HG03060 (cell line): Measurements from ENCODE around the gene INPP5F.

Experiments used
- ATAC-seq: cut with Tn5 transposase; IDR thresholded peaks from one replicate; pipeline ENCODE4 v1.9.1; 2021; ENCODE audit warnings: low read depth, moderate number of reproducible peaks; ENCODE audit not compliant: unreplicated experiment

Gene INPP5F

DNA sequence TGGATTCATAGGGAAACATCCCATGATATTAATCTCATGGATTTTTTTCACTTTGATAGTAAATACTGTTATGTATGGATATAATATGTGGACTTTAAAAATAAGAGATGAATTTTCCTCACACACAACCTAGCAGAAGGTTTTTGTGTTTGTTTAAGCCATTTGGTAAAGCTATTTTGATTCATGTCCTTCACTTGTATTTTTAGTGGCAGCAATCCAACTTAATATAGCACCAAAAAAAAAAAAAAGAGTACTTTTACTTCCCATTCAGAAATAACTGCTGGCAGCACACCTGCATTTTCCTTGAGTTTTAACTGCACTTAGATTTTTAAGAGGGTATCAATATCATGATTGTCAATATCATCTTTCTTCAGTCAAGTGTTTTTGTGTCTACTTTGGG is 86.8 kb downstream of the INPP5F start:
- no peak for ATAC-seq

DNA sequence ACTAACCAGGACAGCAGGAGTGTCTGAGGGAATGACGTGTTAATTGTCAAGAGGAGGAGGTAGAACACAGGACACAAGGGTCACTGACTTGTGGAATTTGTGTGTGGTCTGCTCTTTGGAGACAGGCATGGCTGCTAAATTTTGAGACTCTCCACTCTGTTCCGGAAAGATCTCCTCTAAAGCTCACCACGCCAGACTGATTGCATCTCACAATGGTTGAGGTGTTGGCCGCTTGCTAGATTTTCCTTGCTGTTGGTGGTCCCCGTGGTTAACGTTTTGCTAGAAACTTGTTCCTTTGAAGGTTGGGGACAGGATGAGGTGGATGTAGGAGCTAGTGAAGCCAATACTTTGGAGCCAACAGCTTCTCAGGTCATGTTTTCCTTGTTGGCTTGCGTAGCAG is 89.8 kb downstream of the INPP5F start:
- ATAC-seq = no peak

DNA sequence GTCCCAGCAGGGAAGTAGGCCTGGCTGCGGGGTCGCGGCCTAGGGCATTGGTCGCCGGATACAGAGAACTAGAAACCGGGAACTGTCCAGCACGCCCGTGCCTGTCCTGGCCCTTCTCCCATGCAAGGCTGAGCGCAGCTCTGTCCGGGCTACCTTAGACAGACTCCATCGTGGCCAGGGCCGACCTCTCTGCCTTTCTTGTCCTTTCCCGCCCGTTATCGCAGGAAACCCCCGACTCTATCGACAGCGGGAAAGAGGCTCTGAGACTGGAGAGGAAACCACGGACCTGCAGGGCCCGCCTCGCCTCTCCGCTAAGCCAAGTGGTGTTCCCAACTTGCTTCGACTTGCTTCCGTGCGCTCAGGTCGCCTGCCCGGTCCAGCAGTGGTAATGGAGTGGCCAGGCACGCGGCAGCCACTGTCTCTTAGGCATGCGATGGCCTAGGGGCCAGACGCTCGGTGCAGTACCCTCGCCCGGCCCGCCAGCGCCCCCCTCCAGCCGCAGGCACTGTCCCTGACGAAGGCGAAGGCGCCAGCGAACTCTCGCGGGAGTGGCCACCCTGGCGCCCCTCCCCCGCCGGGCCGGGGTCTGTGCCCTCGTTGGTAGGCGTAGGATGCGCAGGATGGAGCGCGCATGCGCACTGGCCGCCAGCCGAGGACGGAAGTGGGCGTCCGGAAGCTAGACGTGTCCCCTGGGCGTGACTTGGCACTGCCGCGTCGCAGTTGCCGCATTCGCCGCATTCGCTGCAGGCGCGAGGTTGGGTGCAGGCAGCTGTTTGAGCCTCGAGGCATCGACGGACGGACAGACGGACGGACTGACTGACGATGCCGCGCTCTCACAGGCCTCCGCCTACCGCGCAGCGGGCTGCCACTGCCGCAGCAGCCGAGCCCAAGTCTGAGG is 92.4 kb downstream of the INPP5F start:
- no peak for ATAC-seq

DNA sequence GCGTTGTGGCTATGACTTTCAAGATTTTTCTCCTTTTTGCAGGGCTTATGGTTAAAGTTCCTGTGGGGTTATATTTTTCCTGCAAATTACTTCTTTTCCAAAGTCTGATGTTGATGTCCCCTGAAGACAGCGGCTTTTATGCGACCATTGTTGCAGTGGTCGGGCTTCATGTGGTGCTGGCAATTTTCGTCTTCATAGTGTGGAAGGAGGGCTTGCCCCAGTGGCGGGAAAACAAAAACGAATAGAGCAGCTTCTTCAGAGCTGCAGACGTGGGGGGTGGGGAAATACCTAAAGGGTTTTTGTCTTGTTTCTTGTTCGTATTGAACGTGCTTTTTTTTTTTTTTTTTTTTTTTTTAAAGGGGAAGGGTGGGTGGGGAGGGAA is 93.0 kb downstream of the INPP5F start:
- ATAC-seq = no peak

DNA sequence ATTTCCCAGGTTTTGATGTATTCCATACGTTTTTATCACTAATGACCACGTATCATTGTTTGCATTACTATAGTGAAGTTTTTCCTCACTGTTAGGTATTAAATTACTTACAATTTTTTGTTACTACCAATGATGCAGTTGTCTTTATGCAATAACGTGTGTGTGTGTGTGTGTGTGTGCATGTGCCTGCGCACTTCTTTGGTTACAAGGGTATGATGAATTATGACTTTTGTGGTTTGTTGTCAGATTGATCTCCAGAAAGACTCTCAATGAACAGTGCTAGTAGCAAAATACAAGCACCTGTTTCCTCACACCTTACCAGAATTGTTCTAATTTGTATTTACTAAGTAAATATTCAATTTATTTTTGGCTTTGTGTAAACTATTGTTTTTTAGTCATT is 95.3 kb downstream of the INPP5F start:
- no peak for ATAC-seq

DNA sequence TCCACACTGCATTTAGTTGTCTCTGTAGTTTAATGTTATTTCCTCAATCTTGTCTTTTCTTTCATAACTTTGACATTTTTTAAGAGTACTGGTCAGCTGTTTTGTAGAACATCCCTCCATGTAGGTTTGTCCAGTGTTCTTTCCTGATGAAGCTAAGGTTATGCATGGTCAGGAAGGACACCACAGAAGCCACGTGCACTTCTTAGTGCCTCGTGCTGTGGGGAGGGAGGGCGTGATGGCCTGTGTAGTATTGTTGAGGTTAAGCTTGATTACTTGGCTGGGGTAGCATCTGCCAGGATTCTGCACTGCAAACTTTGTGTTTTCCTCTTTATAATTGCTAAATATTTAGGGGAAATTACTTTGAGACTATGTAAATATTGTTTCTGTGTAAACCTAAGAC is 98.4 kb downstream of the INPP5F start:
- no peak for ATAC-seq

DNA sequence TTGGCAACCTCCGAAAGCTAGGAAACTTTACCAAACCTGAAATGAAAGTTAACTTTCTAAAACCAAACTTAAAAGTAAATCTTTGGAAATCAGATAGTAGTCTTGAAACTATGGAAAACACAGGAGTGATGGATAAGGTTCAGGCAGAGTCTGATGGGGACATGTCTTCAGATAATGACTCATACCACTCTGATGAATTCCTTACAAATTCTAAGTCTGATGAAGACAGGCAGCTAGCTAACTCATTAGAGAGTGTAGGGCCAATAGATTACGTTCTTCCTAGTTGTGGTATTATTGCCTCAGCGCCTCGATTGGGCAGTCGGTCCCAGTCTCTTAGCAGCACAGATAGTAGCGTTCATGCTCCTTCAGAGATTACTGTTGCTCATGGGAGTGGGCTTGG is 100.9 kb downstream of the INPP5F start:
- ATAC-seq = no peak

DNA sequence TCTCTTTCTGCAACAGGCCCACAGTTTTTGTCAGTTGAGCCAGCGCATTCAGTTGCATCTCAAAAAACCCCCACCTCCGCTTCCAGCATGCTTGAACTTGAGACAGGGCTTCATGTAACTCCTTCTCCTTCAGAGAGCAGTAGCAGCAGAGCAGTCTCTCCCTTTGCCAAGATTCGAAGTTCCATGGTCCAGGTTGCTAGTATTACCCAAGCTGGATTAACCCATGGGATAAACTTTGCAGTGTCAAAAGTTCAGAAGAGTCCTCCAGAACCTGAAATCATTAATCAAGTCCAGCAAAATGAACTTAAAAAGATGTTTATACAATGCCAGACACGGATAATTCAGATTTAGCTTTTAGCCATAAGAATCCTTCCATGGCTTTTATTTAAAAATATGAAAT is 101.6 kb downstream of the INPP5F start:
- ATAC-seq = no peak

DNA sequence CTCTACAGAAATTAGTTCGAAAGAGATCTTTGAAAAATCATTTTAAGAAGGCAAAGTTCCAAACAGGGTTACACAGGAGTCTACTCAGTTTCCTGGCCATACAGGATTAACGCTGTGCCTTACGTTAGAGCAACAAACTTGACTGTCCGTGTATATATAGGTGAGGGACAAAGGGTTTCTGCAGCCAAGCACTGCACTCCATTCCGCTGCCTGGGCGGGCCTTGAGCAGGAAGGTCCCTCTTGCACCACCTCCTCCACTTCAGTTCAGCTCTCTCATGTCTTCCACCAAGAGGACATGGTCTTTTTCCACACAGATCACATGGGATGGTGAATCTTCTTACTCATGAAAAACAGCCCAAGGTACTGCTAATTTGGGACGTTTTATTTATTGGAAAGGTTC is 103.6 kb downstream of the INPP5F start:
- ATAC-seq = no peak

DNA sequence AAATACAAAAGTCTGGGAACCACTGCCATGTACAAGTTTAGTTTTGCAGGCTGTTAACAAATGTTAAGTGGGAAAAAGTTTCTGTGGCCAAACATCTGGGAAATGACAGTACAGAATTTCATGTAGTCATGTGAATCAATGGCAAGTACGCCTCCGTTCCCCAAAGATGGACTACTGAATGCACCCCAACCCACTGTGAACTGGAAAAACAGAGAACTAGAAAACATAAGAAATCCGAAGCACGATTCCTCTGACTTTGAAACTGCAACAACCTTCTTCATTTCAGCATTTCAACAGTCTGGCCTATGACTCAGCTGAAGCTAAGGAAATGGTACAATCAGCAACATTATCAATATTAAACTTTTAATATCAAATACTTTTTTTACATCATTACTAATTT is 105.0 kb downstream of the INPP5F start:
- ATAC-seq = no peak

DNA sequence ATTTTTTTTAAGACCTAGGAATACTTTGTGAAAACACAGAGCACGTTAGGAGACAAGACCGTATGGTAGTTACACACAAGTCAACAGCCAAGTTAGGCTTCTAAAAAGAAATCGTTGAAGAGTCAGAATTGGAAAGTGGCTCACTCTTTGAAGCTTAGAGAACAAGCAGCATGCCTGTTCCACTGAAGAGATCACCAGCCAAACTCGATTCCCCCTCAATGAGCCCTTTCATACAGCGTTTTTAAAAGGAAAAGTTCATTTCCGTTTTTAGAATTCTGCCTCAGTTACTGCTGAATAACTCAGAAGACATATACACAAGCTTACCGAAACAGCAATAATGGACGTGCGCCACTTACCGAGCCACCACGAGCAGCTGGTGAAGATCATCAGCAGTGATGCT is 105.8 kb downstream of the INPP5F start:
- ATAC-seq = no peak

DNA sequence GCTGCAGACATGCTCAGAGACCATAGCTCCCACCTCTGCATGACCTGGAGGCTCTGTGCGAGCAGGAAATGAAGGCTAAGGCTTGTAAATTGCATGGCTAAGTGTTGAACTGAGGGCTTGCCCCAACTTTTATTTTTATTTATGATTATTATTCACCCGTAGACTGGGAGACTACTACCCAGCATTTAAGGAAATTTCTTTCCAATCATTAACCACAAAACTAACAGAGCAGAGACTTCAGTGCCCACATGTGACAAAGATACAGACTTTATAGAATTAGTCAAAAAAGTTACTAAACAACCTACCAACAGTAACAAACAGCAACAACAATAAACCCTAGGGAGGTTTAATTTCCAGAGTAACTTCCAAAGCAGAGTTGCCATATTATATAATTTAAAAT is 107.1 kb downstream of the INPP5F start:
- no peak for ATAC-seq

DNA sequence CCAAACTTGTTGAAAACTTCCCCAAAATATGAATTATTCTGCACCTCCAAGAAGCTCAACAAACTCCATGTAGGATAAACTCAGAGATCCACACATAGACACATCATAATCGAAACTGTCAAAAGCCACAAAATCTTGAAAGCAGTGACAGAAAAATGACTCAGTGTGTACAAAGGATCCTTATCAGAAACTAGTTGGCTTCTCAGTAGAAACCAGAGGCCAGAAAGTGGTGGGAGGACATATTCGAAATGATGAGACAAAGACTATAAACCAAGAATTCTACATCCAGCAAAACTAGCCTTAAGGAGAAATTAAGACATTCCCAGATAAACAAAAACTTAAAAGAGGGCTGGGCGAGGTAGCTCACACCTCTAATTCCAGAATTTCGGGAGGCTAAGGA is 108.3 kb downstream of the INPP5F start:
- no peak for ATAC-seq

DNA sequence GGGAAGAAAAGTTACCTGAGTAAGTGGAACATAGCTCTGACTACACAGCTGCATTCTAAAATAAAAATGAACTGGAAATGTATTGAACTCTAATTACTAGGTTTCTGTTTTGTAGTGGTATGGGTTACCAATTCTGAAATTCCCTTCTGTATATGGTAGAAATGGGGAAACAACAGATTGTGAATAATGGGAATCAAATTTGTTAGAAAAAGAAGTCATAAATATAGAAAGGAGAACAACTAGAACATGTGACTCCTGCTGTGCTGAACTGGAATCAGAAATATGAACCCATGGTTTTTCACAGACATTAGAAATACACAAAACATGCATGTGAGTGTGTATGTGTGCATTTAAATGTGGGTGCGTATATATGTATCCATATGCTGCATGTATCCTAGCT is 119.8 kb downstream of the INPP5F start:
- no peak for ATAC-seq

DNA sequence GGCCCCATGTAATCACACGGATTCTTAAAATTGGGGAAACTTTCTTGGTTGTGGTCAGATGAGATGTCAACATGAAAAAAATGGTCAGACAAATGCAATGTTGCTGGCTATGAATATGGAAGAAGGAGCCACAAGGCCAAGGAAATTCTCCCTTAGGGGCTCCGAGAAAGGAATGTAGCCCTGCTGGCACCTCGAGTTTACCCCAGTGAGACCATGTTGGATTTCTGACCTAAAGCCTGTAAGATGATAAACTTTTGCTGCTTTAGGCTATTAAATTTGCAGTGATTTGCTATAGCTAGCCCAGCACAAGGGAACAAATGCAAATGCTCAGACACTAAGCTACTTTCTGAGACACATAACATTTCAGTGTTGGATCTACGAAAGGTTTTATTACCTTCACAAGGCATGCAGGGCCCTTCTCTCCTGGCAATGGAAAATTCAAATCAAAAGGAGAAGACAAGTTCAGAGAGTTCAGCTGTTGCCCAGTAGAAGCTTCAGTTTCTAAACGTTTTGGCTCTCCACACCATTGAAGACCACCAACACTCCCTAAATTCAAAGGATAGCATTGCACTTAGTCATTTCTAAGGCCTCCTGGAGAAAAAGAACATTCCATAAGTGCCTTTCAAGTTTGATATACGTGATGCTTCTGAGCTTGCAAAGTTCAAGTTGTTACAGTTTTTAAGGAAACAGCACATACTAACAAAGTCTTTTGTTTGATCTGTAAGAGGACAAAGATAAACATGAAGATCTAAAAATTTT is 123.4 kb downstream of the INPP5F start:
- no peak for ATAC-seq

DNA sequence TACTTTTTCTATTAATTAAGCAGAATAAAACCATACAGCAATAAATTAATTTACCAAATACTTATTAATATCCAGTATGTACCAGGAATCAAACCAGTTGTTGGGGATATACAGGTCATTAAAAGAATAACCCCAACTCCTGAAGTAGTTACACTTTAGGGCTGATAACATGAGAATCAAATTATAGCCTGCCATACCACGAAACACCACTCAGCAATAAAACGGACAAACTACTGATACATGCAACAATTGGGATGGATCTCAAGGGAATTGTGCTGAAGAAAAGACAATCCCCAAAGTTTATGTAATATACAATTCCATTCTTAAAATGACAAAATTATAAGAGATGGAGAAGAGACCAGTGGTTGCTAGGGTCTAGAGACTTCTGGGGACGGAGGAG is 124.1 kb downstream of the INPP5F start:
- no peak for ATAC-seq

DNA sequence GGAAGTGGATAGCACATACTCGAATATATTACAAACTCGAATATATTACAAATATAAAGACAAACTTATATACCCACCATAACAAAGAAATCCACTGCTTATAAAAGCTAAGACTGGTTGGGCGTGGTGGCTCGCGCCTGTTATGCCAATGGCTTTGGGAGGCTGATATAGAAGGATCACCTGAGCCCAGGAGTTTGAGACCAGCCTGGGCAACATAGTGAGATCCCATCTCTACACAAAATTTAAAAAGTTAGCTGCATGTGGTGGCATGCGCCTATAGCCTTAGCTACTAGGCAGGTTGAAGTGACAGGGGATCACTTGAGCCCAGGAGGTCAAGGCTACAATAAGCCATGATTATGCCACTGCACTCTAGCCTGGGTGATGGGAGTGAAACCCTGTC is 126.4 kb downstream of the INPP5F start:
- ATAC-seq = no peak

DNA sequence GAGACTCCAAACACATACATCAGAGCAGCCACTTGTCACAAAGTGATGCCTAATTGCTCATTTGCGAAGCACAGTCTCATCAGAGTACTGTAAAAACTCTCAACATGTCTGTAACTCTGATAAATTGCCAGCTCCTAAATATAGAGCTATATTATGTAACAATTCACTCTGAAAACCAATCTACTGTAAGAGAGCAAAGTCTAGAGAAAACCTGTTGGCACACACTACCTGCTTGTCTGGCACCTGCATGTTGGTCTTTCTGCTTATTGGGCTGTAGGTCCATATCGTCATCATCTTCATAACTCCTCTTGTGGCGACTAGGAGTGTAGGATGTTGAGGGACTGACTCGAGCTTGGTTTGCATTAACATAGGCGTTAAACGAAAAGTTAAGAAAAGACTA is 127.0 kb downstream of the INPP5F start:
- no peak for ATAC-seq

DNA sequence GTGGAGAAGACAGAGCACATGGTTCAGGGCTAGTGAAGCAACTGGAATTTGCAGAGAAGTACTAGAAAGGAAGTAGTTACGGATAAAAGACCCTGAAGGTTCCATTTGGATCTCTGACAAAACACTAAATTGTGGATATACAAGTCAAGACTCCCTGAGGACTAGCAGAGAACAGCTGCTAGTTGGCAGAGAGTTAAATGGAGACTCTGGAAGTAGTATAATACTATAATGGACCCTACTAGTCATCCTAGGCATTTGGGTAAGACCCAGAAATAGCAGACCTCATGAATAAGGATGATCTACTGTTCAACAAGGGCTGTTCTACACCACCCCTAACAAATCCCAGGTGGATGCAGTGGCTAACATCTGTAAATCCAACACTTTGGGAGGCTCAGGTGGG is 127.7 kb downstream of the INPP5F start:
- no peak for ATAC-seq

DNA sequence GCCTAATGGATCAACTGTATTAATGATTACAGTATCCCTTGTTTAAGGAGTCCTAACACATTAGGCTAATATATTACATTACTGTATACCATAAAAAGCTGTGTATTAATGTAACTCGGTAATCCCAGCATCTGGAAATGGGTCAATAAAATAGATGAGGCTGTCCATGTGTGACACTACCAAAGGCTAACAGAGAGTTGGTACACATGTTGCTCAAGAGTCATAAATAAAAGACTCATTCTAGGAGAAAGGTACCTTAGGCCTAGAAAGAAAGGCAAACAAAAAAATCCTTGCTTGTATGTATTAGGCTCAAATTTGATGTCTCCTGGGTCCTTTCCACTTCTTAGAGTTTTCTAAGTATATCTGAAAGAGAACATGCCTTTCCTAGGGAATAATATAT is 132.2 kb downstream of the INPP5F start:
- no peak for ATAC-seq

DNA sequence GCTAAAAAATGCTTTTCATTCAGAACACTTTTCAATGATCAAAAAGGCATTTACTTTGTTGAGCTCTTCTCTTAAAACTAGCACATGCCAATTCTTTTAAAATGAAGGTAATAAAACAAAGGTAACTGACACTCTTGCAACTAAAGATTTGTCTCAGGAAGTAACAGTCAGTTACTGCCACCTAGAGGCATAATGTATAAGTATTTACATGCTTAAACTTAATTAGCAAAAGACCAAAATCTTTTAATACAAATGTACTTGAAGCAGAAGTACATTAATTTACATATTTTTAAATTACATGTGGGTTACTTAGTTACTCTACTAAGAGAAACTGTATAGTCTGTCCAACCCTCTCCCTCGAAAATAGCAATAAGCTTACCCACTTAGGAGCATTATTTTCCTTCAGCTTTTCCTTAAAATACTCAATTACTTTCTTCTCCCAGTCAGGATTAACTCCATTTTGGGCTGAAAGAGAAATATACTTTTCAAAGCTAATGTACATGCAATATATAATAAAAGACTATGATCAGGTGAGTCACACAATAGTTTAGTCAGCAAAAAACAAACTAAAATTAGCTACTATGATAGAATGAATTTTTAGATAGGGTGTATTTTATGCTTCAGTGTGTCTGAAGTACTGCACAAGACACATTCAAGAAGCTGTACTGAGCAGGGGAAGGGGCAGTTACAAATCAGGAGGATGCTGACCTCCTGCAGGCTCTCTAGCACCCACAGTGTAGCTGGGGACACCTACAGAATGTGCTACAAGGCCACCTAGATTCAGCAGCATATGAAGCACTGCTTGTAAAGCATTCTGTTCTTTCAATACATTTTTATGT is 133.8 kb downstream of the INPP5F start:
- ATAC-seq = no peak
